GM21786 (cell line): ENCODE measurements around the gene ZNF778.
A peak's percentile ranks its signal among the peaks of the same experiment; 100 is the strongest.
"Not testable (repeated sequence)": the region's sequence is repeated elsewhere in the genome, so short reads cannot be mapped to it uniquely, and the experiment has no call there.

Experiments
- ATAC-seq: cut with Tn5 transposase; IDR thresholded peaks from one replicate; pipeline ENCODE4 v1.9.1; 2021; ENCODE audit not compliant: unreplicated experiment

ZNF778 gene

GRCh38 chr16:89210904-89211515 is 6.5 kb upstream of the ZNF778 start:
- no peak for ATAC-seq

- ATAC-seq = peak; percentile 49
Measured at GRCh38 chr16:89216315-89217137, 977 bp upstream of the ZNF778 start.

- ATAC-seq = no peak
Measured at GRCh38 chr16:89217138-89217387, 440 bp upstream of the ZNF778 start.

- no peak for ATAC-seq
Measured at GRCh38 chr16:89219365-89219764, 1.9 kb downstream of the ZNF778 start.

GRCh38 chr16:89221604-89222003 is 4.1 kb downstream of the ZNF778 start:
- ATAC-seq = no peak

GRCh38 chr16:89222931-89223330 is 5.4 kb downstream of the ZNF778 start:
- ATAC-seq = no peak

- no peak for ATAC-seq
Measured at GRCh38 chr16:89224665-89225064, 7.2 kb downstream of the ZNF778 start.

GRCh38 chr16:89230255-89230654 is 12.8 kb downstream of the ZNF778 start:
- ATAC-seq = no peak

- ATAC-seq = no peak
Measured at GRCh38 chr16:89232107-89232506, 14.6 kb downstream of the ZNF778 start.

- ATAC-seq = no peak
Measured at GRCh38 chr16:89233678-89234490, 16.4 kb downstream of the ZNF778 start.

GRCh38 chr16:89237733-89238132 is 20.2 kb downstream of the ZNF778 start:
- ATAC-seq = no peak

- peak; percentile 57 for ATAC-seq
Measured at GRCh38 chr16:89241187-89242007, 23.9 kb downstream of the ZNF778 start.

- ATAC-seq = no peak
Measured at GRCh38 chr16:89242795-89243200, 25.3 kb downstream of the ZNF778 start.

- no peak for ATAC-seq
Measured at GRCh38 chr16:89243664-89244063, 26.2 kb downstream of the ZNF778 start.

GRCh38 chr16:89244264-89244663 is 26.8 kb downstream of the ZNF778 start:
- ATAC-seq = not testable (repeated sequence)

- ATAC-seq = no peak
Measured at GRCh38 chr16:89244754-89245153, 27.3 kb downstream of the ZNF778 start.

- no peak for ATAC-seq
Measured at GRCh38 chr16:89246383-89246902, 28.9 kb downstream of the ZNF778 start.

- peak; percentile 62 for ATAC-seq
Measured at GRCh38 chr16:89246903-89247733, 29.6 kb downstream of the ZNF778 start.

GRCh38 chr16:89247734-89248075 is 30.2 kb downstream of the ZNF778 start:
- ATAC-seq = peak; percentile 29
